GM12878 (cell line): ENCODE measurements around the gene SALL4. TPM values are rescaled to one million over a fixed set of nuclear protein-coding genes. Genes with fewer than 3 reads are reported as not detected.

Source experiments
- ATAC-seq: fragments of 200-7000 bp; cut with Tn5 transposase; 3 replicates; pipeline ENCODE4 v1.9.1; 2020; ENCODE audit warnings: mild to moderate bottlenecking, moderate library complexity
- BruUV-seq: library from RNA; stranded (reverse); fragments of 400-500 nt; replicated peaks from 2 replicates; lab custom pipeline; 2021; lab: Mats Ljungman, UMichigan
- CTCF ChIA-PET: fragments of 300-600 bp; sonication (Branson Sonifier 250); formaldehyde crosslinking; extraction: SDS; loops from one replicate; lab custom pipeline; 2021; ENCODE audit warnings: inconsistent platforms; lab: Yijun Ruan, JAX
- POLR2A ChIA-PET: fragments of 350-600 bp; formaldehyde crosslinking; extraction: SDS; loops from one replicate; lab custom pipeline; 2021; ENCODE audit warnings: inconsistent platforms; lab: Charles Lee
- RAD21 ChIA-PET: fragments of 300-600 bp; sonication (Branson Sonifier 250); formaldehyde crosslinking; loops from one replicate; lab custom pipeline; 2023; ENCODE audit warnings: antibody characterized with exemption; ENCODE audit not compliant: unreplicated experiment; lab: Charles Lee
- SMC1A ChIA-PET: fragments of 300-600 bp; sonication (Branson Sonifier 250); formaldehyde crosslinking; loops from one replicate; lab custom pipeline; 2023; ENCODE audit not compliant: unreplicated experiment, uncharacterized antibody; lab: Charles Lee
- DNase-seq: peaks from one replicate; pipeline ENCODE4 v3.0.0-alpha.2; 2011; ENCODE audit warnings: low read depth, low spot score
- FAIRE-seq: peaks from 3 replicates; lab custom pipeline; 2011; peaks lifted over from hg19 to GRCh38; lab: Jason Lieb, UNC
- H2AFZ ChIP-seq: 2 replicates; pipeline ENCODE4 v1.6.0; 2011; ENCODE audit warnings: low read depth, low read length, control low read depth; ENCODE audit not compliant: control insufficient read depth
- H3K27ac ChIP-seq: 2 replicates; pipeline ENCODE4 v1.5.1; 2011; ENCODE audit warnings: control low read depth; ENCODE audit not compliant: control insufficient read depth, insufficient read depth
- H3K27me3 ChIP-seq, 2 experiments: replicated peaks in 1 of 2; 2 replicates each; pipeline versions ENCODE4 v1.6.0 to v1.6.1; 2011; ENCODE audit warnings: low read length in 1 of 2; ENCODE audit not compliant: control insufficient read depth in 2 of 2, insufficient read depth in 2 of 2
- H3K36me3 ChIP-seq, 2 experiments: 2 replicates each; pipeline ENCODE4 v1.5.1; 2011; ENCODE audit warnings: low read length in 1 of 2; ENCODE audit not compliant: control insufficient read depth in 2 of 2, insufficient read depth in 2 of 2
- H3K4me1 ChIP-seq: 2 replicates; pipeline ENCODE4 v1.6.1; 2011; ENCODE audit warnings: mild to moderate bottlenecking, low read length, moderate library complexity, mixed read lengths; ENCODE audit not compliant: control insufficient read depth, insufficient read depth
- H3K4me2 ChIP-seq: 2 replicates; pipeline ENCODE4 v1.6.0; 2011; ENCODE audit warnings: control low read depth; ENCODE audit not compliant: control insufficient read depth, insufficient read depth
- H3K4me3 ChIP-seq: fragments of 200-600 bp; sonication (generic); 2 replicates; pipeline ENCODE4 v1.5.1; 2016
- H3K79me2 ChIP-seq: 2 replicates; pipeline ENCODE4 v1.6.0; 2011; ENCODE audit warnings: low read length; ENCODE audit not compliant: control insufficient read depth, insufficient read depth
- H3K9ac ChIP-seq: 2 replicates; pipeline ENCODE4 v1.8.0; 2011; ENCODE audit warnings: low read length, control low read depth, mixed read lengths; ENCODE audit not compliant: control insufficient read depth, insufficient read depth
- H3K9me3 ChIP-seq: replicated peaks from 3 replicates; pipeline ENCODE4 v1.5.1; 2011; ENCODE audit warnings: mild to moderate bottlenecking, low read length; ENCODE audit not compliant: control insufficient read depth, insufficient read depth
- H4K20me1 ChIP-seq: 2 replicates; pipeline ENCODE4 v1.6.0; 2011; ENCODE audit not compliant: control insufficient read depth, insufficient read depth
- EGR1 ChIP-seq, 2 experiments: IDR thresholded peaks; 1 replicate in 1 of 2; 2 replicates in 1 of 2; pipeline ENCODE4 v1.6.1; 2011 to 2012; ENCODE audit warnings: low read depth in 2 of 2, low read length in 2 of 2, borderline replicate concordance in 1 of 2, mild to moderate bottlenecking in 1 of 2, moderate library complexity in 1 of 2
- SMAD5 ChIP-seq: IDR thresholded peaks from 2 replicates; pipeline ENCODE4 v1.6.1; 2016; ENCODE audit warnings: antibody characterized with exemption, low read depth
- STAT3 ChIP-seq: IDR thresholded peaks from 2 replicates; pipeline ENCODE4 v1.6.1; 2011; ENCODE audit warnings: low read depth, low read length, improper control_type of control experiment
- WGBS: methylation state at CpG from one replicate; pipeline ENCODE4 v1.1.6; 2016; ENCODE audit warnings: low lambda C conversion rate; ENCODE audit not compliant: insufficient replicate concordance, insufficient coverage; ENCODE audit errors: missing lambda C conversion rate; 5-methylcytosine and 5-hydroxymethylcytosine counted together
- in situ Hi-C: fragments of 300-500 bp; cut with MboI; formaldehyde crosslinking; loops from 9 replicates; pipeline ENCODE4 v1.14.3; 2018; ENCODE audit warnings: mixed read lengths
- intact Hi-C: fragments of 100-400 bp; cut with micrococcal nuclease; formaldehyde crosslinking; loops from one replicate; pipeline ENCODE4 v1.14.2; 2022; ENCODE audit not compliant: unreplicated experiment
- polyA plus RNA-seq, 11 experiments: library from polyadenylated mRNA; depleted of rRNA in 4 of 11; unstranded in 6 of 11; stranded (reverse) in 5 of 11; fragments of >200 nt; fragmentation: Nextera tagmentation in 4 of 11; fragmentation: Illumina TruSeq in 1 of 11; extraction: Ambion mirVana in 4 of 11; extraction: Trizol in 1 of 11; gene quantifications; 1 replicate in 1 of 11; 2 replicates in 10 of 11; pipeline versions ENCODE4 v1.2.1 to v1.2.3, GENCODE V29; 2011 to 2016; ENCODE audit warnings: inconsistent platforms in 2 of 11, missing spikeins in 2 of 11, low read depth in 1 of 11
- total RNA-seq, 4 experiments: library from RNA; depleted of rRNA in 3 of 4; stranded (reverse); fragments of >200 nt in 3 of 4; fragmentation: Illumina TruSeq in 1 of 4; extraction: Trizol in 1 of 4; gene quantifications; 2 replicates each; pipeline versions ENCODE4 v1.2.1 to v1.2.3, GENCODE V29; 2013 to 2021
- TF ChIP-seq, protein P1 (sequence below): IDR thresholded peaks from 2 replicates; pipeline ENCODE4 v1.6.1; 2012; ENCODE audit warnings: low read depth, low read length, improper control_type of control experiment
- TF ChIP-seq, protein P2 (sequence below): IDR thresholded peaks from 2 replicates; pipeline ENCODE4 v1.6.1; 2011; ENCODE audit warnings: mild to moderate bottlenecking, low read depth, low read length, moderate library complexity; ENCODE audit not compliant: insufficient replicate concordance
- TF ChIP-seq, protein P3 (sequence below): fragments of 450-650 bp; IDR thresholded peaks from 2 replicates; pipeline ENCODE4 v1.6.1; 2017; ENCODE audit warnings: antibody characterized with exemption, mild to moderate bottlenecking, moderate library complexity
- TF ChIP-seq, protein P4 (sequence below): IDR thresholded peaks from 2 replicates; pipeline ENCODE4 v1.6.1; 2012; ENCODE audit warnings: low read length, inconsistent platforms

The SALL4 gene
- total and polyA plus RNA-seq, 10 of the 15 experiments (the other 5 are each of a cell fraction or from before 2014, with no cell fraction given), result 0.08 to 1.1 (median 0.23) TPM; not detected in 7

DNA sequence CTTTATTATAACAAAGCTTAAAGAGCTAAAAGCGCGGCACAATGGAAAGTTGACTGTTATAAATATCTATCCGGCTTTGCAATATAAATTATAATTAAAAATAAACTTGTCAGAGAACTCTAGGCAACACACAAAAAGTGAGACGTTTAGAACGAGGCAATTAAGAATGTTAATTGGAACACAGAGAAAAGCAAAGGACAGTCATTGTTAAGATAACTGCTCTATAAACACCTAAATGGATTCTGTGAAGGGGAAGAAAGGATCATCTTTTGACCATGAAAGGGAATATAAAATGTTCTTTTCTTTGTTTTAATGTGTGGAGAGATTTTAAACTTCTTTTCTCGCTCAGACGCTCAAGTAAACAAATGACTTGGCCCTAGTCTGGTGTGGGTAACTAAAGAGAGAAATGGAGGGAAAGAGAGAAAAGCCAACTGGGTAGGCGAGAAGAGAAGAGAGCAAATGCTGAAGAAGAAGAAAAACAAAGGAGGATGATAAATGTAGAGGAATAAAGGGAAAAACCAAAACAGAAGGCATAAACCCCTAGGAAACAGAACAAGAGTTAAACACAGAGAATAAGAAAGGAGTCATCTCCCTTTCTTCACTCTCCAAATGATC, 9.3 kb upstream of the SALL4 start:
- ATAC-seq (no peak), FAIRE-seq (no peak)
- no peak overlapping the region for H3K4me3 ChIP-seq
- TF ChIP-seq, protein P1, sequence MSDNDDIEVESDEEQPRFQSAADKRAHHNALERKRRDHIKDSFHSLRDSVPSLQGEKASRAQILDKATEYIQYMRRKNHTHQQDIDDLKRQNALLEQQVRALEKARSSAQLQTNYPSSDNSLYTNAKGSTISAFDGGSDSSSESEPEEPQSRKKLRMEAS, result no peak
- TF ChIP-seq, protein P2, sequence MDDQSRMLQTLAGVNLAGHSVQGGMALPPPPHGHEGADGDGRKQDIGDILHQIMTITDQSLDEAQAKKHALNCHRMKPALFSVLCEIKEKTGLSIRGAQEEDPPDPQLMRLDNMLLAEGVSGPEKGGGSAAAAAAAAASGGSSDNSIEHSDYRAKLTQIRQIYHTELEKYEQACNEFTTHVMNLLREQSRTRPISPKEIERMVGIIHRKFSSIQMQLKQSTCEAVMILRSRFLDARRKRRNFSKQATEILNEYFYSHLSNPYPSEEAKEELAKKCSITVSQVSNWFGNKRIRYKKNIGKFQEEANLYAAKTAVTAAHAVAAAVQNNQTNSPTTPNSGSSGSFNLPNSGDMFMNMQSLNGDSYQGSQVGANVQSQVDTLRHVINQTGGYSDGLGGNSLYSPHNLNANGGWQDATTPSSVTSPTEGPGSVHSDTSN, result no peak
- TF ChIP-seq, protein P3, sequence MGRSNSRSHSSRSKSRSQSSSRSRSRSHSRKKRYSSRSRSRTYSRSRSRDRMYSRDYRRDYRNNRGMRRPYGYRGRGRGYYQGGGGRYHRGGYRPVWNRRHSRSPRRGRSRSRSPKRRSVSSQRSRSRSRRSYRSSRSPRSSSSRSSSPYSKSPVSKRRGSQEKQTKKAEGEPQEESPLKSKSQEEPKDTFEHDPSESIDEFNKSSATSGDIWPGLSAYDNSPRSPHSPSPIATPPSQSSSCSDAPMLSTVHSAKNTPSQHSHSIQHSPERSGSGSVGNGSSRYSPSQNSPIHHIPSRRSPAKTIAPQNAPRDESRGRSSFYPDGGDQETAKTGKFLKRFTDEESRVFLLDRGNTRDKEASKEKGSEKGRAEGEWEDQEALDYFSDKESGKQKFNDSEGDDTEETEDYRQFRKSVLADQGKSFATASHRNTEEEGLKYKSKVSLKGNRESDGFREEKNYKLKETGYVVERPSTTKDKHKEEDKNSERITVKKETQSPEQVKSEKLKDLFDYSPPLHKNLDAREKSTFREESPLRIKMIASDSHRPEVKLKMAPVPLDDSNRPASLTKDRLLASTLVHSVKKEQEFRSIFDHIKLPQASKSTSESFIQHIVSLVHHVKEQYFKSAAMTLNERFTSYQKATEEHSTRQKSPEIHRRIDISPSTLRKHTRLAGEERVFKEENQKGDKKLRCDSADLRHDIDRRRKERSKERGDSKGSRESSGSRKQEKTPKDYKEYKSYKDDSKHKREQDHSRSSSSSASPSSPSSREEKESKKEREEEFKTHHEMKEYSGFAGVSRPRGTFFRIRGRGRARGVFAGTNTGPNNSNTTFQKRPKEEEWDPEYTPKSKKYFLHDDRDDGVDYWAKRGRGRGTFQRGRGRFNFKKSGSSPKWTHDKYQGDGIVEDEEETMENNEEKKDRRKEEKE, result no peak
- no peak for TF ChIP-seq EGR1 (IDR thresholded peaks at IDR 0.05; ENCODE audit: borderline replicate concordance in 1 of 2, low read depth in 2 of 2, low read length in 2 of 2)
- TF ChIP-seq SMAD5, result no peak
- TF ChIP-seq, protein P4, sequence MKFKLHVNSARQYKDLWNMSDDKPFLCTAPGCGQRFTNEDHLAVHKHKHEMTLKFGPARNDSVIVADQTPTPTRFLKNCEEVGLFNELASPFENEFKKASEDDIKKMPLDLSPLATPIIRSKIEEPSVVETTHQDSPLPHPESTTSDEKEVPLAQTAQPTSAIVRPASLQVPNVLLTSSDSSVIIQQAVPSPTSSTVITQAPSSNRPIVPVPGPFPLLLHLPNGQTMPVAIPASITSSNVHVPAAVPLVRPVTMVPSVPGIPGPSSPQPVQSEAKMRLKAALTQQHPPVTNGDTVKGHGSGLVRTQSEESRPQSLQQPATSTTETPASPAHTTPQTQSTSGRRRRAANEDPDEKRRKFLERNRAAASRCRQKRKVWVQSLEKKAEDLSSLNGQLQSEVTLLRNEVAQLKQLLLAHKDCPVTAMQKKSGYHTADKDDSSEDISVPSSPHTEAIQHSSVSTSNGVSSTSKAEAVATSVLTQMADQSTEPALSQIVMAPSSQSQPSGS, result no peak
- TF ChIP-seq STAT3, result no peak
- TF ChIP-seq, all 136 proteins: peak for 0
- ChIA-PET POLR2A (no interaction called here), CTCF (no interaction called here), SMC1A (no interaction called here), RAD21 (no interaction called here)
- Histone ChIP-seq H3K36me3 (no peaks in the 10 kb centered on the region), H3K9me3 (no peaks in the 10 kb centered on the region), H4K20me1 (no peaks in the 10 kb centered on the region), H3K27ac (no peak overlapping the region), H3K4me2 (no peak overlapping the region), H3K79me2 (no peaks in the 10 kb centered on the region), H3K27me3 (no peaks in the 10 kb centered on the region; a peak in 1 of 4 replicates), H2AFZ (no peak overlapping the region), H3K9ac (no peak overlapping the region), H3K4me1 (no peaks in the 10 kb centered on the region)
- in situ Hi-C loops, result no loop called here
- WGBS, result 73% methylated on average over 8 of the region's 8 CpGs
- BruUV-seq, result no TSS peak
- DNase-seq, result no peak
- intact Hi-C loops, result no loop called here
